A673 (cell line): ENCODE data around the gene CCND2.

Experiments
- EZH2 ChIP-seq: fragments of 200-600 bp; sonication (generic); IDR thresholded peaks from 2 replicates; pipeline ENCODE4 v1.6.1; 2017; ENCODE audit warnings: borderline replicate concordance, low read depth, mild to moderate bottlenecking, mixed read lengths, antibody characterized with exemption, low read length; ENCODE audit not compliant: poor library complexity, severe bottlenecking
- TF ChIP-seq, protein P1 (sequence below): fragments of 300-800, 200-600 bp; sonication (generic); conservative IDR thresholded peaks from 2 replicates; pipeline ENCODE4 v1.5.1; 2017; ENCODE audit warnings: low read depth, mild to moderate bottlenecking, antibody characterized with exemption, low read length, moderate library complexity, mixed read lengths

DNA sequence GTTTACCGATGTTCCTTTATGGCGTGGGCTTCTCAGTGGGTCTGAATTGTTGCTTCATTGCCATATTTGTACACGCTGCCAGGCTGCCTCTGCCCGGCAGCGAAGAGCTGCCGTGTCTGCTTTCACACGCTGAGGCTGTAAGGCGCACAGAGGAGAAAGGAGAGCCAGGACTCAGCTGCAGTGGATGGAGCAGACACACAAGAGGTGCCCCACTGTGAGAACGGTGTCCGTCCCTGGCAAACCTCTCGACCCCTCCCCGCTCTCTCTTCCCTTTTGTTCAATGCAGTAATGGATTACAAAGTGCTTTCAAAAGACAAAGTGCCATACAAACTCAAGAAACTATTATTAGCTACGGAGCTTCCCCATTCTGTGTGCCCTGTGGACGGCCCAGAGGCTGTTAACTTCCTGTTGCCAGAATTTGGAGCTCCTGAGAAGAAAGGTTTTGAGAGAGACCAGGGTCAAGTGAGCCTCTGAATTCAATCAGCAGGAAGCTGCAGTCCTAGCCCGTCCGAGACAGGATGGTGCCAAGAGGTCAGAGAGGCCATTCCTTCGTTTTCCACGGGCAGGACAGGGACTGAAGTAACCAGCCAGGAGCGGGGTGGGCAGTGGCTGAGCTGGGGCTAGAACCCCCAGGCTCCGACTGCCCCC, 15.8 kb downstream of the CCND2 start:
- TF ChIP-seq, protein P1, sequence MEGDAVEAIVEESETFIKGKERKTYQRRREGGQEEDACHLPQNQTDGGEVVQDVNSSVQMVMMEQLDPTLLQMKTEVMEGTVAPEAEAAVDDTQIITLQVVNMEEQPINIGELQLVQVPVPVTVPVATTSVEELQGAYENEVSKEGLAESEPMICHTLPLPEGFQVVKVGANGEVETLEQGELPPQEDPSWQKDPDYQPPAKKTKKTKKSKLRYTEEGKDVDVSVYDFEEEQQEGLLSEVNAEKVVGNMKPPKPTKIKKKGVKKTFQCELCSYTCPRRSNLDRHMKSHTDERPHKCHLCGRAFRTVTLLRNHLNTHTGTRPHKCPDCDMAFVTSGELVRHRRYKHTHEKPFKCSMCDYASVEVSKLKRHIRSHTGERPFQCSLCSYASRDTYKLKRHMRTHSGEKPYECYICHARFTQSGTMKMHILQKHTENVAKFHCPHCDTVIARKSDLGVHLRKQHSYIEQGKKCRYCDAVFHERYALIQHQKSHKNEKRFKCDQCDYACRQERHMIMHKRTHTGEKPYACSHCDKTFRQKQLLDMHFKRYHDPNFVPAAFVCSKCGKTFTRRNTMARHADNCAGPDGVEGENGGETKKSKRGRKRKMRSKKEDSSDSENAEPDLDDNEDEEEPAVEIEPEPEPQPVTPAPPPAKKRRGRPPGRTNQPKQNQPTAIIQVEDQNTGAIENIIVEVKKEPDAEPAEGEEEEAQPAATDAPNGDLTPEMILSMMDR, result no peak
- no peak for TF ChIP-seq EZH2
